Endothelial cell of umbilical vein (primary cell): ENCODE results near the gene ZFR. TPM values are rescaled to one million over a fixed set of nuclear protein-coding genes. Genes with fewer than 3 reads are reported as not detected.

Source experiments
- BruUV-seq: library from RNA; stranded (reverse); fragments of 400-500 nt; replicated peaks from 2 replicates; lab custom pipeline; 2021; lab: Mats Ljungman, UMichigan
- CTCF ChIA-PET: fragments of 300-600, 350-600 bp; sonication (Branson Sonifier 250); formaldehyde crosslinking; loops from one replicate; lab custom pipeline; 2021; ENCODE audit warnings: antibody characterized with exemption, inconsistent platforms; lab: Charles Lee
- POLR2A ChIA-PET: fragments of 300-600, 350-600 bp; sonication (Branson Sonifier 250); formaldehyde crosslinking; loops from one replicate; lab custom pipeline; 2021; ENCODE audit warnings: antibody characterized with exemption, inconsistent platforms; lab: Charles Lee
- DNase-seq: peaks from one replicate; pipeline ENCODE4 v3.0.0-alpha.2; 2011; ENCODE audit warnings: low read depth, low spot score
- FAIRE-seq: peaks from 2 replicates; lab custom pipeline; 2011; peaks lifted over from hg19 to GRCh38; lab: Jason Lieb, UNC
- H2AFZ ChIP-seq: 2 replicates; pipeline ENCODE4 v1.6.0; 2012; ENCODE audit warnings: low read depth, low read length, control low read depth, inconsistent platforms
- H3K27ac ChIP-seq: 2 replicates; pipeline ENCODE4 v1.5.1; 2011; ENCODE audit warnings: low read depth, mild to moderate bottlenecking, control low read depth, low read length, moderate library complexity; ENCODE audit not compliant: insufficient read depth
- H3K27me3 ChIP-seq, 2 experiments: 2 replicates each; pipeline versions ENCODE4 v1.6.0 to v1.6.1; 2011; ENCODE audit warnings: low read length in 2 of 2, mixed read lengths in 1 of 2; ENCODE audit not compliant: control insufficient read depth in 2 of 2, insufficient read depth in 2 of 2
- H3K36me3 ChIP-seq, 2 experiments: 2 replicates in 1 of 2; 3 replicates in 1 of 2; pipeline ENCODE4 v1.5.1; 2011; ENCODE audit warnings: low read length in 2 of 2, mild to moderate bottlenecking in 1 of 2, moderate library complexity in 1 of 2; ENCODE audit not compliant: control insufficient read depth in 2 of 2, insufficient read depth in 2 of 2; ENCODE audit errors: extremely low read depth in 1 of 2
- H3K4me1 ChIP-seq: 3 replicates; pipeline ENCODE4 v1.5.1; 2011; ENCODE audit warnings: mild to moderate bottlenecking, low read length; ENCODE audit not compliant: control insufficient read depth, insufficient read depth; ENCODE audit errors: extremely low read depth
- H3K4me2 ChIP-seq: 2 replicates; pipeline ENCODE4 v1.6.1; 2011; ENCODE audit warnings: low read length, control low read depth, mixed read lengths; ENCODE audit not compliant: insufficient read depth
- H3K4me3 ChIP-seq, 3 experiments: fragments of 200-600 bp in 1 of 3; sonication (generic), shearing (Covaris generic) in 1 of 3; replicated peaks in 1 of 3; 2 replicates each; pipeline ENCODE4 v1.5.1; 2011 to 2016; ENCODE audit warnings: control low read depth in 3 of 3, low read length in 3 of 3, mild to moderate bottlenecking in 2 of 3, inconsistent platforms in 1 of 3, low read depth in 1 of 3, moderate library complexity in 1 of 3; ENCODE audit not compliant: insufficient read depth in 1 of 3
- H3K79me2 ChIP-seq: 2 replicates; pipeline ENCODE4 v1.6.0; 2012; ENCODE audit warnings: low read length, inconsistent platforms; ENCODE audit not compliant: control insufficient read depth, insufficient read depth
- H3K9ac ChIP-seq: replicated peaks from 2 replicates; pipeline ENCODE3; 2011; ENCODE audit warnings: low read length, control low read depth; ENCODE audit not compliant: insufficient read depth; ENCODE audit errors: extremely low read depth
- H3K9me1 ChIP-seq: replicated peaks from 3 replicates; pipeline ENCODE4 v1.6.0; 2011; ENCODE audit warnings: mild to moderate bottlenecking, low read length; ENCODE audit not compliant: control insufficient read depth, insufficient read depth; ENCODE audit errors: extremely low read depth
- H3K9me3 ChIP-seq: replicated peaks from 2 replicates; pipeline ENCODE4 v1.5.1; 2012; ENCODE audit warnings: low read length, inconsistent platforms; ENCODE audit not compliant: control insufficient read depth, insufficient read depth
- H4K20me1 ChIP-seq: replicated peaks from 2 replicates; pipeline ENCODE3; 2011; ENCODE audit warnings: mild to moderate bottlenecking, low read length; ENCODE audit not compliant: control insufficient read depth, insufficient read depth; ENCODE audit errors: extremely low read depth
- EZH2 ChIP-seq: IDR thresholded peaks from 2 replicates; pipeline ENCODE4 v1.6.1; 2012; ENCODE audit warnings: borderline replicate concordance, low read depth, mild to moderate bottlenecking, moderate library complexity, low read length, inconsistent platforms; ENCODE audit not compliant: severe bottlenecking
- FOS ChIP-seq: IDR thresholded peaks from 2 replicates; pipeline ENCODE4 v1.6.1; 2011; ENCODE audit warnings: mild to moderate bottlenecking, low read length, moderate library complexity, borderline replicate concordance; ENCODE audit not compliant: insufficient read depth
- GATA2 ChIP-seq: IDR thresholded peaks from 2 replicates; pipeline ENCODE4 v1.7.0; 2011; ENCODE audit warnings: low read depth, mild to moderate bottlenecking, moderate library complexity, mixed read lengths, low read length; ENCODE audit not compliant: insufficient read length, insufficient read depth
- JUN ChIP-seq: IDR thresholded peaks from 2 replicates; pipeline ENCODE4 v1.6.1; 2011; ENCODE audit warnings: borderline replicate concordance, low read depth; ENCODE audit not compliant: insufficient read length, insufficient read depth
- MYC ChIP-seq: IDR thresholded peaks from one replicate; pipeline ENCODE4 v1.6.1; 2011; ENCODE audit warnings: mild to moderate bottlenecking, low read depth, low read length
- POLR2A ChIP-seq: IDR thresholded peaks from 2 replicates; pipeline ENCODE4 v1.6.1; 2012; ENCODE audit warnings: low read depth, mild to moderate bottlenecking, control low read depth, low read length
- POLR2AphosphoS5 ChIP-seq: IDR thresholded peaks from 2 replicates; pipeline ENCODE4 v1.6.1; 2012; ENCODE audit warnings: low read depth, mild to moderate bottlenecking, control low read depth, low read length, moderate library complexity; ENCODE audit not compliant: insufficient read depth
- dilution Hi-C: fragments of 300-500 bp; cut with MboI; formaldehyde crosslinking; loops from one replicate; pipeline ENCODE4 v1.15.0; 2019; ENCODE audit warnings: low sequenced_read_pairs; ENCODE audit not compliant: extremely low pct_ligation_motif_present
- intact Hi-C: fragments of 100-400 bp; cut with micrococcal nuclease; formaldehyde crosslinking; loops from one replicate; pipeline ENCODE4 v1.10.0; 2022
- polyA plus RNA-seq, 4 experiments: library from polyadenylated mRNA; depleted of rRNA in 3 of 4; stranded (reverse) in 3 of 4; unstranded in 1 of 4; fragments of >200 nt; gene quantifications; 2 replicates each; pipeline versions ENCODE4 v1.2.1 to v1.2.3, GENCODE V29; 2011 to 2012; ENCODE audit warnings: missing spikeins in 1 of 4
- total RNA-seq: library from RNA; stranded (reverse); gene quantifications from 2 replicates; pipeline ENCODE4 v1.2.3, GENCODE V29; 2021
- TF ChIP-seq, protein P1 (sequence below), 2 donors: IDR thresholded peaks; 1 replicate in 1 of 2; 2 replicates in 1 of 2; pipeline ENCODE4 v1.5.1; 2011; ENCODE audit warnings: low read length in 2 of 2, mild to moderate bottlenecking in 2 of 2, moderate library complexity in 2 of 2, control low read depth in 1 of 2, inconsistent platforms in 1 of 2, low read depth in 1 of 2; ENCODE audit not compliant: insufficient read depth in 1 of 2; ENCODE audit errors: extremely low read depth in 1 of 2

The ZFR gene
- total and polyA plus RNA-seq, 2 donors (not counting 3 experiments of a cell fraction or from before 2014, with no cell fraction given) = 60.1 to 79.4 TPM

DNA sequence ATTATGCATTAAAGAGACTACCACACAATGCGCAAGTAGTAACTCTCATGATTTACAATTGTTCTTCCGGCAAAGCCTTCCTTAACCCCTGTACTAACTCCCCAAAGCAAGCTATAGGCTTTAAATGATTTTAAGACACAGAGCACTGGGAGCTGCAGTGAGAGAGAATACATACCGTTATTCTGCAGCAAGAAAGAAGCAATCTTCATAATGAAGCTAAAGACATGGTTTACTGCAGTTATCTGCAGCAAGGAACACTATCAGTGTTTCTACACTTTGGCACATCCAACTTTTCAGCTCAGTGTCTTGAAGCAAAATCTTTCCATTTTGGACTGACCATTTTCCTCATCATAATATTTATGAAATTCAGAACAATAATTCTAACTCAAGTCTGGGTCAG, 61.0 kb downstream of the ZFR start:
- DNase-seq (no peak), FAIRE-seq (no peak)
- TF ChIP-seq JUN = no peak
- TF ChIP-seq, protein P1, sequence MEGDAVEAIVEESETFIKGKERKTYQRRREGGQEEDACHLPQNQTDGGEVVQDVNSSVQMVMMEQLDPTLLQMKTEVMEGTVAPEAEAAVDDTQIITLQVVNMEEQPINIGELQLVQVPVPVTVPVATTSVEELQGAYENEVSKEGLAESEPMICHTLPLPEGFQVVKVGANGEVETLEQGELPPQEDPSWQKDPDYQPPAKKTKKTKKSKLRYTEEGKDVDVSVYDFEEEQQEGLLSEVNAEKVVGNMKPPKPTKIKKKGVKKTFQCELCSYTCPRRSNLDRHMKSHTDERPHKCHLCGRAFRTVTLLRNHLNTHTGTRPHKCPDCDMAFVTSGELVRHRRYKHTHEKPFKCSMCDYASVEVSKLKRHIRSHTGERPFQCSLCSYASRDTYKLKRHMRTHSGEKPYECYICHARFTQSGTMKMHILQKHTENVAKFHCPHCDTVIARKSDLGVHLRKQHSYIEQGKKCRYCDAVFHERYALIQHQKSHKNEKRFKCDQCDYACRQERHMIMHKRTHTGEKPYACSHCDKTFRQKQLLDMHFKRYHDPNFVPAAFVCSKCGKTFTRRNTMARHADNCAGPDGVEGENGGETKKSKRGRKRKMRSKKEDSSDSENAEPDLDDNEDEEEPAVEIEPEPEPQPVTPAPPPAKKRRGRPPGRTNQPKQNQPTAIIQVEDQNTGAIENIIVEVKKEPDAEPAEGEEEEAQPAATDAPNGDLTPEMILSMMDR (IDR thresholded peaks at IDR 0.05; ENCODE audit: extremely low read depth in 1 of 2, insufficient read depth in 1 of 2, low read depth in 1 of 2, low read length in 2 of 2) = no peak
- no peak for TF ChIP-seq POLR2A
- no peak for TF ChIP-seq MYC
- TF ChIP-seq EZH2 = no peak
- no peak for TF ChIP-seq FOS
- TF ChIP-seq GATA2 = no peak
- TF ChIP-seq POLR2AphosphoS5 = no peak
- no peak overlapping the region for H3K9ac ChIP-seq
- H3K36me3 ChIP-seq = peaks cover 4 to 45% of the 10 kb centered on the region in 2 experiments
- H3K27me3 ChIP-seq = no peaks in the 10 kb centered on the region
- no peaks in the 10 kb centered on the region for H3K9me3 ChIP-seq
- ChIA-PET CTCF (interaction anchor here (1.4 to 3.9 kb wide), 4 partner anchors 23 to 291 kb away, joined by 3 to 15 read pairs (median 3); no protein-coding TSS in a partner anchor), POLR2A (no interaction called here)
- intact Hi-C loops = no loop called here
- peaks cover 2% of the 10 kb centered on the region for H3K9me1 ChIP-seq
- dilution Hi-C loops = no loop called here
- H3K4me2 ChIP-seq = no peak overlapping the region
- BruUV-seq = no TSS peak
- H3K27ac ChIP-seq = no peak overlapping the region
- peaks cover 3% of the 10 kb centered on the region for H4K20me1 ChIP-seq
- no peak overlapping the region for H3K4me3 ChIP-seq
- no peaks in the 10 kb centered on the region for H3K4me1 ChIP-seq
- H2AFZ ChIP-seq = no peak overlapping the region
- no peaks in the 10 kb centered on the region for H3K79me2 ChIP-seq
